SK-N-SH (cell line): ENCODE measurements around the gene TASP1. TPM values are rescaled to one million over a fixed set of nuclear protein-coding genes. Genes with fewer than 3 reads are reported as not detected.

Experiments
- CTCF ChIA-PET: fragments of 300-600, 350-600 bp; formaldehyde crosslinking; extraction: SDS; loops from one replicate; lab custom pipeline; 2021; lab: Yijun Ruan, JAX
- POLR2A ChIA-PET: fragments of 350-600 bp; sonication (Branson Sonifier 250); formaldehyde crosslinking; extraction: SDS; loops from one replicate; lab custom pipeline; 2020; ENCODE audit warnings: antibody characterized with exemption, inconsistent platforms; lab: Yijun Ruan, JAX
- DNase-seq: peaks from one replicate; pipeline ENCODE4 v3.0.0; 2012
- H2AFZ ChIP-seq: fragments of 200-600 bp; sonication (generic); 2 replicates; pipeline ENCODE4 v1.8.1; 2016; ENCODE audit warnings: antibody characterized with exemption, mild to moderate bottlenecking, low read depth
- H3F3A ChIP-seq: fragments of 200-600 bp; sonication (generic); replicated peaks from 2 replicates; pipeline ENCODE3; 2016; ENCODE audit warnings: antibody characterized with exemption, mild to moderate bottlenecking; ENCODE audit not compliant: insufficient read depth
- H3K27ac ChIP-seq, 2 experiments: fragments of 200-500 bp in 1 of 2; fragments of 200-600 bp in 1 of 2; sonication (Bioruptor generic) in 1 of 2; sonication (generic), shearing (Covaris generic) in 1 of 2; 2 replicates each; pipeline versions ENCODE4 v1.5.1 to v1.6.1; 2014 to 2016; ENCODE audit warnings: low read depth in 2 of 2, inconsistent platforms in 1 of 2, low read length in 1 of 2, mild to moderate bottlenecking in 1 of 2, mixed read lengths in 1 of 2
- H3K27me3 ChIP-seq: fragments of 200-600 bp; sonication (generic), shearing (Covaris generic); 2 replicates; pipeline ENCODE4 v1.6.1; 2016; ENCODE audit warnings: mixed run types; ENCODE audit not compliant: insufficient read depth
- H3K36me3 ChIP-seq, 2 experiments: fragments of 200-500 bp in 1 of 2; fragments of 200-600 bp in 1 of 2; sonication (Bioruptor generic) in 1 of 2; sonication (generic) in 1 of 2; replicated peaks in 1 of 2; 2 replicates each; pipeline versions ENCODE3 to v1.5.1; 2014 to 2016; ENCODE audit warnings: low read length in 1 of 2, mild to moderate bottlenecking in 1 of 2; ENCODE audit not compliant: insufficient read depth in 2 of 2, control insufficient read depth in 1 of 2
- H3K4me1 ChIP-seq, 2 experiments: fragments of 200-500 bp in 1 of 2; fragments of 200-600 bp in 1 of 2; sonication (Bioruptor generic) in 1 of 2; sonication (generic), shearing (Covaris generic) in 1 of 2; 2 replicates each; pipeline versions ENCODE4 v1.5.1 to v1.6.1; 2014 to 2016; ENCODE audit warnings: low read depth in 1 of 2, low read length in 1 of 2, mixed run types in 1 of 2; ENCODE audit not compliant: insufficient read depth in 2 of 2, control insufficient read depth in 1 of 2
- H3K4me2 ChIP-seq: fragments of 200-600 bp; sonication (generic), shearing (Covaris generic); 2 replicates; pipeline ENCODE4 v1.6.1; 2017; ENCODE audit warnings: mixed run types
- H3K4me3 ChIP-seq, 2 experiments: fragments of 200-500 bp in 1 of 2; fragments of 200-600 bp in 1 of 2; sonication (Bioruptor generic) in 1 of 2; sonication (generic), shearing (Covaris generic) in 1 of 2; 2 replicates each; pipeline versions ENCODE4 v1.5.1 to v1.8.1; 2014 to 2016; ENCODE audit warnings: low read depth in 2 of 2, inconsistent platforms in 1 of 2, low read length in 1 of 2, mild to moderate bottlenecking in 1 of 2, mixed read lengths in 1 of 2, moderate library complexity in 1 of 2
- H3K79me2 ChIP-seq: fragments of 200-600 bp; sonication (generic); 2 replicates; pipeline ENCODE4 v1.8.1; 2017; ENCODE audit warnings: mild to moderate bottlenecking; ENCODE audit not compliant: insufficient read depth
- H3K9ac ChIP-seq: fragments of 200-600 bp; sonication (generic); 2 replicates; pipeline ENCODE4 v1.6.1; 2017; ENCODE audit warnings: mixed run types
- H3K9me2 ChIP-seq: fragments of 200-600 bp; sonication (generic); 2 replicates; pipeline ENCODE4 v1.6.1; 2017; ENCODE audit warnings: mixed run types
- H3K9me3 ChIP-seq: fragments of 200-600 bp; sonication (generic); 2 replicates; pipeline ENCODE4 v1.6.1; 2017; ENCODE audit warnings: mixed run types, mild to moderate bottlenecking, moderate library complexity
- H4K20me1 ChIP-seq: fragments of 200-600 bp; sonication (generic); 2 replicates; pipeline ENCODE4 v1.6.1; 2017; ENCODE audit warnings: mild to moderate bottlenecking, mixed run types; ENCODE audit not compliant: insufficient read depth
- CHD2 ChIP-seq: fragments of 150-350 bp; IDR thresholded peaks from 2 replicates; pipeline ENCODE4 v1.6.1; 2018; ENCODE audit warnings: low read length; ENCODE audit not compliant: partially characterized antibody
- ELF1 ChIP-seq: IDR thresholded peaks from 2 replicates; pipeline ENCODE4 v1.4.0; 2012
- EZH2phosphoT487 ChIP-seq: fragments of 200-600 bp; sonication (generic); IDR thresholded peaks from 2 replicates; pipeline ENCODE4 v1.6.1; 2017; ENCODE audit warnings: low read depth, mixed run types, mild to moderate bottlenecking, antibody characterized with exemption, moderate library complexity, borderline replicate concordance
- FOXJ3 ChIP-seq: sonication (generic); formaldehyde crosslinking; IDR thresholded peaks from 2 replicates; pipeline ENCODE4 v1.5.1; 2020; ENCODE audit warnings: mild to moderate bottlenecking, missing genetic modification reagents
- FOXM1 ChIP-seq: IDR thresholded peaks from 2 replicates; pipeline ENCODE4 v1.4.0; 2012; ENCODE audit warnings: low read depth, mild to moderate bottlenecking
- GABPA ChIP-seq: IDR thresholded peaks from 2 replicates; pipeline ENCODE4 v1.4.0; 2012; ENCODE audit warnings: low read depth, mild to moderate bottlenecking
- GATA2 ChIP-seq: sonication (generic); formaldehyde crosslinking; IDR thresholded peaks from 2 replicates; pipeline ENCODE4 v1.5.0; 2020; ENCODE audit warnings: mild to moderate bottlenecking, missing genetic modification reagents
- IRF3 ChIP-seq: fragments of 150-350 bp; IDR thresholded peaks from 2 replicates; pipeline ENCODE4 v1.6.1; 2016; ENCODE audit warnings: mild to moderate bottlenecking, low read depth, low read length
- JUND ChIP-seq: IDR thresholded peaks from 2 replicates; pipeline ENCODE4 v1.4.0; 2012
- MAX ChIP-seq: IDR thresholded peaks from 2 replicates; pipeline ENCODE4 v1.4.0; 2012; ENCODE audit warnings: low read depth
- MEF2A ChIP-seq: IDR thresholded peaks from 2 replicates; pipeline ENCODE4 v1.4.0; 2012; ENCODE audit warnings: low read depth, borderline replicate concordance
- MXI1 ChIP-seq: IDR thresholded peaks from 2 replicates; pipeline ENCODE4 v1.6.1; 2012; ENCODE audit warnings: mild to moderate bottlenecking, low read depth, low read length, improper control_type of control experiment
- NFIC ChIP-seq: IDR thresholded peaks from 2 replicates; pipeline ENCODE4 v1.4.0; 2012; ENCODE audit warnings: borderline replicate concordance
- PBX3 ChIP-seq: IDR thresholded peaks from 2 replicates; pipeline ENCODE4; 2012
- REST ChIP-seq: IDR thresholded peaks from 2 replicates; pipeline ENCODE4 v1.6.1; 2012; ENCODE audit warnings: mild to moderate bottlenecking, low read depth, low read length, moderate library complexity
- RFX5 ChIP-seq: IDR thresholded peaks from 2 replicates; pipeline ENCODE4 v1.6.1; 2012; ENCODE audit warnings: mild to moderate bottlenecking, improper control_type of control experiment, low read length
- RXRA ChIP-seq: IDR thresholded peaks from 2 replicates; pipeline ENCODE4 v1.4.0; 2012; ENCODE audit warnings: low read depth, mild to moderate bottlenecking, borderline replicate concordance
- SMC3 ChIP-seq: IDR thresholded peaks from 2 replicates; pipeline ENCODE4 v1.6.1; 2012; ENCODE audit warnings: low read depth, low read length, improper control_type of control experiment
- TCF12 ChIP-seq: IDR thresholded peaks from 2 replicates; pipeline ENCODE4 v1.4.0; 2012
- TEAD4 ChIP-seq: IDR thresholded peaks from 2 replicates; pipeline ENCODE4 v1.4.0; 2012; ENCODE audit warnings: mild to moderate bottlenecking, borderline replicate concordance; ENCODE audit not compliant: insufficient read depth
- USF2 ChIP-seq: fragments of 150-350 bp; IDR thresholded peaks from 2 replicates; pipeline ENCODE4 v1.6.1; 2017; ENCODE audit warnings: antibody characterized with exemption, low read length, low read depth, borderline replicate concordance
- YY1 ChIP-seq: IDR thresholded peaks from 2 replicates; pipeline ENCODE4 v1.4.0; 2012; ENCODE audit warnings: low read depth, mild to moderate bottlenecking
- WGBS: methylation state at CpG from one replicate; pipeline ENCODE4 v1.1.6; 2017; ENCODE audit warnings: low lambda C conversion rate; 5-methylcytosine and 5-hydroxymethylcytosine counted together
- polyA plus RNA-seq, 3 experiments: library from polyadenylated mRNA; depleted of rRNA; stranded (reverse); fragments of >200 nt; gene quantifications; 2 replicates each; pipeline ENCODE4 v1.2.3, GENCODE V29; 2012

The TASP1 gene
- polyA plus RNA-seq, 1 of the 3 experiments (the other 2 are of a cell fraction), result 5.9 TPM

- POLR2A ChIA-PET, result no interaction called here
- peaks cover 0 to 19% of the 10 kb centered on the region in 2 experiments for H3K36me3 ChIP-seq
- no peaks in the 10 kb centered on the region for H3F3A ChIP-seq
- H3K4me2 ChIP-seq, result no peak overlapping the region
- no peak overlapping the region for H3K9ac ChIP-seq
- no peak overlapping the region for H3K27ac ChIP-seq
- no peak overlapping the region for H2AFZ ChIP-seq
- no peak overlapping the region for H3K4me3 ChIP-seq
- TF ChIP-seq FOXJ3 (CRISPR knock-in tag) (no peak), FOXM1 (no peak), TCF12 (no peak), USF2 (no peak), GATA2 (CRISPR knock-in tag) (no peak), MEF2A (no peak), ELF1 (no peak), YY1 (no peak), MXI1 (no peak), CHD2 (no peak), IRF3 (no peak), RFX5 (no peak), PBX3 (no peak), RXRA (no peak), EZH2phosphoT487 (no peak)
- H3K9me3 ChIP-seq, result no peaks in the 10 kb centered on the region
- 95% methylated on average over 1 of the region's 1 CpG for WGBS
- no peaks in the 10 kb centered on the region for H3K4me1 ChIP-seq
- H3K79me2 ChIP-seq, result no peaks in the 10 kb centered on the region
- no peaks in the 10 kb centered on the region for H3K9me2 ChIP-seq
- H4K20me1 ChIP-seq, result no peaks in the 10 kb centered on the region
- CTCF ChIA-PET, result interaction anchor here (5.2 kb wide), 1 partner anchor 7 kb away, joined by 54 read pairs; no protein-coding TSS in a partner anchor
- no peaks in the 10 kb centered on the region for H3K27me3 ChIP-seq
- DNase-seq, result no peak
Observed at GRCh38 chr20:13554706-13555105, 84.0 kb downstream of the TASP1 start.

- no peak for DNase-seq
- H3K27ac ChIP-seq, result no peak overlapping the region
Observed at GRCh38 chr20:13554076-13554475, 84.7 kb downstream of the TASP1 start.

More at GRCh38 chr20:13554076-13554475, 84.7 kb downstream of the TASP1 start:
- no peaks in the 10 kb centered on the region for H3F3A ChIP-seq
- TF ChIP-seq TEAD4 (no peak), RXRA (no peak), JUND (no peak), SMC3 (no peak), NFIC (no peak), ELF1 (no peak), IRF3 (no peak), MXI1 (no peak), MEF2A (no peak), REST (no peak), MAX (no peak), GABPA (no peak)
- H3K4me1 ChIP-seq, result no peaks in the 10 kb centered on the region
- WGBS, result 85% methylated on average over 3 of the region's 3 CpGs
- H3K4me2 ChIP-seq, result no peak overlapping the region
- no peaks in the 10 kb centered on the region for H4K20me1 ChIP-seq
- H3K9me2 ChIP-seq, result no peaks in the 10 kb centered on the region
- no peak overlapping the region for H3K9ac ChIP-seq
- peaks cover 0 to 19% of the 10 kb centered on the region in 2 experiments for H3K36me3 ChIP-seq
- ChIA-PET POLR2A (no interaction called here), CTCF (no interaction called here)
- H3K9me3 ChIP-seq, result no peaks in the 10 kb centered on the region
- no peak overlapping the region for H3K4me3 ChIP-seq
- no peak overlapping the region for H2AFZ ChIP-seq
- no peaks in the 10 kb centered on the region for H3K27me3 ChIP-seq
- no peaks in the 10 kb centered on the region for H3K79me2 ChIP-seq
